Ectodermal cell (in vitro differentiated cells): ENCODE measurements around the gene SEC24B.
"Not testable (repeated sequence)": the region's sequence is repeated elsewhere in the genome, so short reads cannot be mapped to it uniquely, and the experiment has no call there.

Source experiments
- H3K27ac ChIP-seq: 2 replicates; pipeline ENCODE4 v1.7.0; 2013; ENCODE audit warnings: mild to moderate bottlenecking, low read depth, low read length; ENCODE audit not compliant: insufficient read depth, poor library complexity, severe bottlenecking
- H3K27me3 ChIP-seq: 2 replicates; pipeline ENCODE4 v1.7.0; 2013; ENCODE audit warnings: mild to moderate bottlenecking, low read length; ENCODE audit not compliant: insufficient read depth, control insufficient read depth, poor library complexity, severe bottlenecking
- H3K36me3 ChIP-seq: one replicate; pipeline ENCODE4 v1.7.0; 2013; ENCODE audit warnings: low read length; ENCODE audit not compliant: control insufficient read depth, insufficient read depth
- H3K4me1 ChIP-seq: one replicate; pipeline ENCODE4 v1.7.0; 2013; ENCODE audit warnings: low read length; ENCODE audit not compliant: control insufficient read depth, insufficient read depth
- H3K4me3 ChIP-seq: 2 replicates; pipeline ENCODE4 v1.7.0; 2013; ENCODE audit warnings: low read depth, low read length, control low read depth; ENCODE audit not compliant: insufficient read depth
- H3K9me3 ChIP-seq: 2 replicates; pipeline ENCODE4 v1.7.0; 2013; ENCODE audit warnings: mild to moderate bottlenecking, low read length, moderate library complexity; ENCODE audit not compliant: control insufficient read depth
- WGBS, 2 experiments: methylation state at CpG; one replicate each; pipeline ENCODE4 v1.1.7; 2013; ENCODE audit warnings: missing lambda C conversion rate in 2 of 2; 5-methylcytosine and 5-hydroxymethylcytosine counted together

The SEC24B gene

GRCh38 chr4:109495514-109495913 is 61.9 kb downstream of the SEC24B start:
- Histone ChIP-seq H3K36me3 (peaks cover 20% of the 10 kb centered on the region), H3K27ac (no peak overlapping the region)
- WGBS, 2 experiments = 93 to 95% methylated on average over 7 of the region's 7 CpGs

DNA sequence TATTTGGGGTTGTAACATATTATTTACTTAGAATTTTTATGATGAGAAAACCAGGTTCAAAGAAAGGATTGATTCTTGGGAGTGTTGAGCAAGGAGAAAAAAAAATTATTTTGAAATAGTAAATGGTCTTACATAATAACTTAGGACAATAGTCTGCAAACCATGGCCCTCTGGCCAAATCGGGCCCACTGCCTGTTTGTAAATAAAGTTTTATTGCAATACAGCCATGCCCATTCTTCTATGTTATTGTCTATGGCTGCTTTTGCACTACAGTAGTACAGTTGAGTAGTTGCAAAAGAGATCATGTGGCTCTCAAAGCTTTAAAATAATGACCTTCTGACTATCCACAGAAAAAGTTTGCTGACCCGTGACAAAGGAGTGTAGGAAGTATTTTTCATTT is 63.3 kb downstream of the SEC24B start:
- H3K9me3 ChIP-seq = no peaks in the 10 kb centered on the region
- no peak overlapping the region for H3K4me3 ChIP-seq
- peaks cover 20% of the 10 kb centered on the region for H3K36me3 ChIP-seq
- H3K4me1 ChIP-seq = no peaks in the 10 kb centered on the region
- WGBS, 2 experiments = 100% methylated on average over 2 of the region's 2 CpGs; no CpG with 5 or more reads in 1 of the 2 experiments
- H3K27me3 ChIP-seq = no peaks in the 10 kb centered on the region
- H3K27ac ChIP-seq = no peak overlapping the region

More at GRCh38 chr4:109495514-109495913, 61.9 kb downstream of the SEC24B start:
- no peaks in the 10 kb centered on the region for H3K9me3 ChIP-seq
- no peak overlapping the region for H3K4me3 ChIP-seq
- H3K4me1 ChIP-seq = no peaks in the 10 kb centered on the region
- H3K27me3 ChIP-seq = no peaks in the 10 kb centered on the region

DNA sequence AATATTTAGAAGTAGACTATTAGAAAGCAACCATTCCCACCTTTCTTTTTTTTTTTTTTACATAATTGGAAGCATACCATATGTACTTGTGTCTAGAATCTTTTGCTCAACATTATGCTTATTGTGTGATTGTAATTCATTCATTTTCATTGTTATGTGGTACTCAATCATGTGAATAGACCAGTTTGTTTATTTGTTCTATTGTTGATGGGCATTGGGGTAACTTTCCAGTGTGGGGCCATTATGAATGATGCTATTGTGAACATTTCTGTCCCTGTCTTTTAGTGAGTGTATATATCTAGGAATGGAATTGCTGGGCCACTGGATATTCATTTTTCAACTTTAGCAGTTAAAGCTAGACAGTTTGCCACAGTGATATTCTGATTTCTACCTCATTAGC is 63.9 kb downstream of the SEC24B start:
- peaks cover 20% of the 10 kb centered on the region for H3K36me3 ChIP-seq

GRCh38 chr4:109499513-109499912 is 65.9 kb downstream of the SEC24B start:
- H3K4me1 ChIP-seq = no peaks in the 10 kb centered on the region
- no peak overlapping the region for H3K4me3 ChIP-seq
- H3K36me3 ChIP-seq = peaks cover 20% of the 10 kb centered on the region
- H3K27me3 ChIP-seq = no peaks in the 10 kb centered on the region
- 100% methylated on average over 1 of the region's 2 CpGs; no CpG with 5 or more reads in 1 of the 2 experiments for WGBS, 2 experiments
- H3K9me3 ChIP-seq = no peaks in the 10 kb centered on the region
- no peak overlapping the region for H3K27ac ChIP-seq

More for the DNA sequence above, 63.9 kb downstream of the SEC24B start:
- Histone ChIP-seq H3K4me3 (no peak overlapping the region), H3K27ac (no peak overlapping the region), H3K9me3 (no peaks in the 10 kb centered on the region), H3K4me1 (no peaks in the 10 kb centered on the region), H3K27me3 (no peaks in the 10 kb centered on the region)

DNA sequence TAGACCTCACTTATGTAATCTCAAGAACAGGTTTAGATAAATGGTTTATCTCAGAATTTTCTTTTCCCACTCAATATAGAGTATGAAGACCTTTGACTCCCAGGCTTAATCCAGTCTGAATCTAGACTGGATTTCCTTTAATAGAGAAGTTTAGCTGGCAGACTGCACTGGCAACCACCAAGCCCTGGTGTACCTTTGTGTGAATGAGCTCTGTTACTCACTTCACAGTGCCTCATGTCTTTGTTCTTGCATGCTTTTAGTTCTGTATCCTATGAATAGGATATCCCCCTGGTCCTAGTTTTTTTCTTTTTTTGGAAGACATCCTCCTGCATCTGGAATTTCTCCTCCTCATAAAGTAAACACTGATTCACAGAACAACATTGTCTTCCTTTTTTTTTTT is 73.3 kb downstream of the SEC24B start:
- Histone ChIP-seq H3K4me1 (no peaks in the 10 kb centered on the region), H3K36me3 (peaks cover 8% of the 10 kb centered on the region)

DNA sequence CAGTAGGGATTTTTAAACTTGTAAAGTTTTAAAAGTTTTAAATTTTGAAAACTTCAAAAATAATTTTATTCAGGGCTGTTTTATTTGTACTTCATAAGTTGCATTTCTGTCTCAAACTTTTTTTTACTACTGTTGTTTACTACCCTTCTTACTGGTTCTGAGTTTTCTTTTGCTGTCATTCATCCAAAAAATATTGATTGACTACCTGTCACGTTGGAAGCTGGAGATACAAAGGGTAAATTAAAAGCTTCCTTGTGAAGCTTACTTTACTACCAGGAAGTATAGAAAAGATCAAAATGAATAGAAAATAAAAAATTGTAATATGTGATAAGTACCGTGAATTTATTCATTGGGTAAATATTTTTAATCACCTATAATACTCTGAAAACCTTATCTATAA is 77.1 kb downstream of the SEC24B start:
- Histone ChIP-seq H3K27ac (no peak overlapping the region), H3K4me1 (no peaks in the 10 kb centered on the region), H3K27me3 (no peaks in the 10 kb centered on the region), H3K36me3 (peaks cover 8% of the 10 kb centered on the region), H3K4me3 (no peak overlapping the region), H3K9me3 (no peaks in the 10 kb centered on the region)
- 88% methylated on average over 1 of the region's 2 CpGs; no CpG with 5 or more reads in 1 of the 2 experiments for WGBS, 2 experiments

More for the DNA sequence above, 73.3 kb downstream of the SEC24B start:
- H3K4me3 ChIP-seq = no peak overlapping the region
- H3K9me3 ChIP-seq = no peaks in the 10 kb centered on the region
- H3K27ac ChIP-seq = no peak overlapping the region
- H3K27me3 ChIP-seq = no peaks in the 10 kb centered on the region

GRCh38 chr4:109511414-109511813 is 77.8 kb downstream of the SEC24B start:
- Histone ChIP-seq H3K9me3 (no peaks in the 10 kb centered on the region), H3K4me3 (no peak overlapping the region), H3K27me3 (no peaks in the 10 kb centered on the region), H3K36me3 (peaks cover 8% of the 10 kb centered on the region), H3K4me1 (no peaks in the 10 kb centered on the region), H3K27ac (no peak overlapping the region)
- 91 to 92% methylated on average over 2 of the region's 2 CpGs for WGBS, 2 experiments

DNA sequence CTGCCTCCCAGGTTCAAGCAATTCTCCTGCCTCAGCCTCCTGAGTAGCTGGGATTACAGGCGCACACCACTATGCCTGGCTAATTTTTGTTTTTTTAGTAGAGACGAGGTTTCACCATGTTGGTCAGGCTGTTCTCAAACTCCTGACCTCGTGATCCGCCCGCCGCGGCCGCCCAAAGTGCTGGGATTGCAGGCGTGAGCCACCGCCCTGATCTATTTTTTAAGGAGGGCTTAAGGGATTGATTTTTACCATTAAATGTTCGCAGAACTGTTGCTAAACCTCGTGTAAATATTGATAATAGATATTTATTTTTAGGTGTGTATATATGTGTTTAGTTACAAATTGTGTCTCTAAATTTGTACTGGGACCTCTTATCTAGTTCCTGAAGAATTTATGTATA is 79.8 kb downstream of the SEC24B start:
- not testable (repeated sequence) for H3K4me1 ChIP-seq, H3K36me3 ChIP-seq, H3K9me3 ChIP-seq, H3K27ac ChIP-seq, H3K27me3 ChIP-seq, H3K4me3 ChIP-seq
- WGBS, 2 experiments = 93 to 94% methylated on average over 12 of the region's 12 CpGs

- Histone ChIP-seq H3K36me3 (peaks cover 58% of the 10 kb centered on the region), H3K4me3 (no peak overlapping the region), H3K27ac (no peak overlapping the region), H3K9me3 (no peaks in the 10 kb centered on the region), H3K27me3 (no peaks in the 10 kb centered on the region), H3K4me1 (no peaks in the 10 kb centered on the region)
Measured at GRCh38 chr4:109532182-109532581, 98.6 kb downstream of the SEC24B start.

DNA sequence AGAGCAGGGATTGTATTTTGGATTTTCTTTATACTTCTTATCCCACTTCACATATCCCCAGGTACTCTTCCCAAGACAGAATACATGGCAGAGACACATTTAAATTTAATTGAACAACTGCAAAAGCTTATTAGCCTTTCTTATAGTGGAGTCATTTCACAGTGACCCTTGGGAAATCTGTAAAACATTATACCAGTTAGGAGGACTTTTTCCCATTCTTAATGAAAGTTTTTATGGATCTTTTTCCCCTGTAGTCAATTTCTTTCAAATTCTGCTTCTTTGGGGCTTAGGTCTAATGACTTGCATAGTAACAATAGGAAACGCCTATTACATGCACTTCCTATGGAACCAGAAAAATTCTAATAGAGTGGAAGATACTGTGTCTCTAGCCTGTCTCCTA is 111.8 kb downstream of the SEC24B start:
- WGBS, 2 experiments = 100% methylated on average over 1 of the region's 1 CpG; no CpG with 5 or more reads in 1 of the 2 experiments
- H3K27me3 ChIP-seq = no peaks in the 10 kb centered on the region
- no peaks in the 10 kb centered on the region for H3K4me1 ChIP-seq
- no peak overlapping the region for H3K27ac ChIP-seq
- H3K4me3 ChIP-seq = no peak overlapping the region
- no peaks in the 10 kb centered on the region for H3K9me3 ChIP-seq
- peaks cover 4% of the 10 kb centered on the region for H3K36me3 ChIP-seq

- no peaks in the 10 kb centered on the region for H3K9me3 ChIP-seq
- no peak overlapping the region for H3K4me3 ChIP-seq
- H3K4me1 ChIP-seq = no peaks in the 10 kb centered on the region
- no peaks in the 10 kb centered on the region for H3K27me3 ChIP-seq
- no peak overlapping the region for H3K27ac ChIP-seq
- WGBS, 2 experiments = 88 to 92% methylated on average over 5 of the region's 5 CpGs
- H3K36me3 ChIP-seq = no peaks in the 10 kb centered on the region
Measured at GRCh38 chr4:109547394-109547793, 113.8 kb downstream of the SEC24B start.
